Ishikawa (cell line): Measurements from ENCODE around the gene SAE1.

ENCODE experiments used
- CEBPB ChIP-seq: IDR thresholded peaks from 2 replicates; pipeline ENCODE4 v1.6.1; 2012
- CREB1 ChIP-seq: IDR thresholded peaks from 2 replicates; pipeline ENCODE4 v1.6.1; 2012; ENCODE audit warnings: low read depth
- EGR1 ChIP-seq: IDR thresholded peaks from 2 replicates; pipeline ENCODE4 v1.6.1; 2012
- EP300 ChIP-seq: IDR thresholded peaks from 2 replicates; pipeline ENCODE4 v1.6.1; 2012; ENCODE audit warnings: borderline replicate concordance
- FOXM1 ChIP-seq: IDR thresholded peaks from 2 replicates; pipeline ENCODE4 v1.6.1; 2012; ENCODE audit warnings: low read depth, borderline replicate concordance
- NFIC ChIP-seq: IDR thresholded peaks from 2 replicates; pipeline ENCODE4 v1.6.1; 2012
- RAD21 ChIP-seq: IDR thresholded peaks from 2 replicates; pipeline ENCODE4 v1.6.1; 2012; ENCODE audit warnings: low read depth
- REST ChIP-seq: IDR thresholded peaks from 2 replicates; pipeline ENCODE4 v1.6.1; 2012; ENCODE audit warnings: low read depth, mild to moderate bottlenecking
- TAF1 ChIP-seq: IDR thresholded peaks from 2 replicates; pipeline ENCODE4 v1.6.1; 2012; ENCODE audit warnings: low read depth, mild to moderate bottlenecking
- TCF12 ChIP-seq: IDR thresholded peaks from 2 replicates; pipeline ENCODE4 v1.6.1; 2012; ENCODE audit warnings: low read depth
- TEAD4 ChIP-seq: IDR thresholded peaks from 2 replicates; pipeline ENCODE4 v1.6.1; 2012
- USF1 ChIP-seq: IDR thresholded peaks from 2 replicates; pipeline ENCODE4 v1.6.1; 2012
- YY1 ChIP-seq: IDR thresholded peaks from 2 replicates; pipeline ENCODE4 v1.6.1; 2012; ENCODE audit warnings: low read depth
- ZBTB7A ChIP-seq: IDR thresholded peaks from 2 replicates; pipeline ENCODE4 v1.6.1; 2012; ENCODE audit warnings: low read depth
- TF ChIP-seq, protein P1 (sequence below): IDR thresholded peaks from 2 replicates; pipeline ENCODE4 v1.6.1; 2012

SAE1 gene

DNA sequence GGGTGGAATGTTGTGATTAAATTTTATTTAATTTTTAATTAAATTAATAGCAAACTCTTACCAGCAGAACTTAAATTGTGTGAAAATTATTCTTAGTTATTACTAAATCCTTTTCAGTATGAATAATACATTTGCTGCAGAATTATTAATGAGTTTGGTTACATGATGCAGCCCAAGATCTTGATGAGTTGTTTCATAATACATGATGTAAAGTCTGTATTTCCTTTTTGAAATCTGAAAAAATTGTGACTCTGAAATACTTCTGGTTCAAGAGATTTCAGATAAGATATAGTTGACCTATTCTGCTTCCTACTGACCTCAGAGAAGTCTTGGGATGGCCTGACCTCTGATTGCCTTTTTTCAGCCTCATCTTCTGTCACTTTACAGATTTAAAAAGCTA is 11.1 kb downstream of the SAE1 start:
- no peak for TF ChIP-seq REST
- TF ChIP-seq, protein P1, sequence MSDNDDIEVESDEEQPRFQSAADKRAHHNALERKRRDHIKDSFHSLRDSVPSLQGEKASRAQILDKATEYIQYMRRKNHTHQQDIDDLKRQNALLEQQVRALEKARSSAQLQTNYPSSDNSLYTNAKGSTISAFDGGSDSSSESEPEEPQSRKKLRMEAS: no peak
- TF ChIP-seq RAD21: no peak
- TF ChIP-seq EGR1: no peak
- TF ChIP-seq CEBPB: no peak
- no peak for TF ChIP-seq EP300
- TF ChIP-seq TEAD4: no peak
- TF ChIP-seq TCF12: no peak
- TF ChIP-seq FOXM1: no peak
- no peak for TF ChIP-seq USF1
- TF ChIP-seq YY1: no peak

DNA sequence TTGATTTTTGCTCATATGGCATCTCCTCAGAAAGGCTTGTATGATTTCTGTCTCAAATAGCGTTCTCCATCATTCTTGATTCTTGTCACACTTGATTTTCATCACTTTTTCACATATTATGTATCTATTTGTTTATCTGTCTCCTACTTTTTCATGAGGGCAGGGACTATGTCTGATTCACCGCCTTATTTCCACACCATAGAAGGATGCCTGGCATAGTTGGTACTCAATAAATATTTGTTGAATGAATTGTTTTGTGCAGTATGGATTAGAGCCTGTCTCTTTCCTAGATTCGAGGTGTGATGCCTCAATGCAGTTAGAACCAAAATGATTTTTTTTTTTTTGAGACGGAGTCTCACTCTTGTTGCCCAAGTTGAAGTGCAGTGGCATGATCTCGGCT is 12.1 kb downstream of the SAE1 start:
- TF ChIP-seq CEBPB: no peak
- no peak for TF ChIP-seq EP300
- no peak for TF ChIP-seq NFIC
- TF ChIP-seq, protein P1: no peak
- no peak for TF ChIP-seq FOXM1
- no peak for TF ChIP-seq USF1
- TF ChIP-seq TAF1: no peak
- no peak for TF ChIP-seq REST
- no peak for TF ChIP-seq TEAD4
- TF ChIP-seq CREB1: no peak
- TF ChIP-seq EGR1: no peak
- no peak for TF ChIP-seq TCF12
- no peak for TF ChIP-seq YY1
- no peak for TF ChIP-seq ZBTB7A
- no peak for TF ChIP-seq RAD21

- TF ChIP-seq EGR1 (no peak), REST (no peak), EP300 (no peak), USF1 (no peak), TAF1 (no peak), ZBTB7A (no peak), TEAD4 (no peak), CEBPB (no peak), FOXM1 (no peak), RAD21 (no peak), CREB1 (no peak), YY1 (no peak), NFIC (no peak), TCF12 (no peak)
- TF ChIP-seq, protein P1: no peak
Observed at GRCh38 chr19:47143322-47144073, 12.9 kb downstream of the SAE1 start.

GRCh38 chr19:47144630-47145029 is 14.0 kb downstream of the SAE1 start:
- TF ChIP-seq TAF1: no peak
- no peak for TF ChIP-seq ZBTB7A
- no peak for TF ChIP-seq TEAD4
- no peak for TF ChIP-seq CREB1
- no peak for TF ChIP-seq RAD21
- no peak for TF ChIP-seq USF1
- no peak for TF ChIP-seq FOXM1
- TF ChIP-seq CEBPB: no peak
